Ovary (tissue), 3 donors: ENCODE measurements around the gene GNPTG.

Experiments used
- CTCF ChIP-seq, 3 donors: fragments of 450-650 bp in 2 of 3; fragments of 200-600 bp in 1 of 3; IDR thresholded peaks; one replicate each; pipeline versions ENCODE4 v1.5.1 to v1.8.0; 2016 to 2022; ENCODE audit warnings: antibody characterized with exemption in 3 of 3, mild to moderate bottlenecking in 1 of 3
- EP300 ChIP-seq: sonication (generic); formaldehyde crosslinking; IDR thresholded peaks from one replicate; pipeline ENCODE4 v1.6.1; 2017; ENCODE audit warnings: antibody characterized with exemption
- POLR2A ChIP-seq: fragments of 450-650 bp; IDR thresholded peaks from one replicate; pipeline ENCODE4 v1.6.1; 2017; ENCODE audit warnings: antibody characterized with exemption, mild to moderate bottlenecking, moderate library complexity
- donor health status: DM: no; HTN: no; CAD: no.

- TF ChIP-seq CTCF (IDR thresholded peaks at IDR 0.05), result no peak
- TF ChIP-seq POLR2A, result no peak
- no peak for TF ChIP-seq EP300
Measured at GRCh38 chr16:1332618-1333148, 19.0 kb upstream of the GNPTG start.
